Parathyroid adenoma (tissue), 2 donors: ENCODE measurements around the gene ATG4A.

ENCODE experiments used
- H2AFZ ChIP-seq: fragments of 300-600 bp; sonication (generic); one replicate; pipeline ENCODE4 v1.7.0; 2017; ENCODE audit warnings: antibody characterized with exemption, mild to moderate bottlenecking
- H3K27ac ChIP-seq: fragments of 300-600 bp; sonication (generic); one replicate; pipeline ENCODE4 v1.7.0; 2017
- H3K27me3 ChIP-seq: fragments of 300-600 bp; sonication (generic); one replicate; pipeline ENCODE4 v1.7.0; 2017; ENCODE audit warnings: low read length; ENCODE audit not compliant: control insufficient read depth, insufficient read depth
- H3K36me3 ChIP-seq: fragments of 300-600 bp; sonication (generic); one replicate; pipeline ENCODE4 v1.7.0; 2017; ENCODE audit warnings: low read length; ENCODE audit not compliant: control insufficient read depth, insufficient read depth
- H3K4me1 ChIP-seq: fragments of 300-600 bp; sonication (generic); one replicate; pipeline ENCODE4 v1.7.0; 2017; ENCODE audit warnings: control low read depth
- H3K4me2 ChIP-seq: fragments of 300-600 bp; sonication (generic); one replicate; pipeline ENCODE4 v1.7.0; 2017; ENCODE audit warnings: low read length
- H3K4me3 ChIP-seq: fragments of 300-600 bp; sonication (generic); one replicate; pipeline ENCODE4 v1.7.0; 2017; ENCODE audit warnings: low read depth, low read length
- H3K79me2 ChIP-seq: fragments of 300-600 bp; sonication (generic); one replicate; pipeline ENCODE4 v1.7.0; 2017; ENCODE audit warnings: control low read depth
- H3K9ac ChIP-seq: fragments of 300-600 bp; sonication (generic); one replicate; pipeline ENCODE4 v1.7.0; 2017; ENCODE audit warnings: mild to moderate bottlenecking
- H3K9me3 ChIP-seq: fragments of 300-600 bp; sonication (generic); one replicate; pipeline ENCODE4 v1.7.0; 2017; ENCODE audit warnings: low read length; ENCODE audit not compliant: control insufficient read depth
- CTCF ChIP-seq: fragments of 300-600 bp; sonication (generic); IDR thresholded peaks from one replicate; pipeline ENCODE4 v1.7.0; 2017; ENCODE audit warnings: antibody characterized with exemption, mild to moderate bottlenecking
- donor health status: primary hyperparathyroidism.

ATG4A gene

GRCh38 chrX:108055546-108055945 is 36.0 kb upstream of the ATG4A start:
- no peak overlapping the region for H2AFZ ChIP-seq
- no peaks in the 10 kb centered on the region for H3K27me3 ChIP-seq
- H3K4me1 ChIP-seq, result no peaks in the 10 kb centered on the region
- no peaks in the 10 kb centered on the region for H3K36me3 ChIP-seq
- TF ChIP-seq CTCF, result no peak
- no peaks in the 10 kb centered on the region for H3K9me3 ChIP-seq
- no peak overlapping the region for H3K27ac ChIP-seq
- H3K9ac ChIP-seq, result no peak overlapping the region
- no peak overlapping the region for H3K4me3 ChIP-seq
- H3K4me2 ChIP-seq, result no peak overlapping the region
- no peaks in the 10 kb centered on the region for H3K79me2 ChIP-seq

DNA sequence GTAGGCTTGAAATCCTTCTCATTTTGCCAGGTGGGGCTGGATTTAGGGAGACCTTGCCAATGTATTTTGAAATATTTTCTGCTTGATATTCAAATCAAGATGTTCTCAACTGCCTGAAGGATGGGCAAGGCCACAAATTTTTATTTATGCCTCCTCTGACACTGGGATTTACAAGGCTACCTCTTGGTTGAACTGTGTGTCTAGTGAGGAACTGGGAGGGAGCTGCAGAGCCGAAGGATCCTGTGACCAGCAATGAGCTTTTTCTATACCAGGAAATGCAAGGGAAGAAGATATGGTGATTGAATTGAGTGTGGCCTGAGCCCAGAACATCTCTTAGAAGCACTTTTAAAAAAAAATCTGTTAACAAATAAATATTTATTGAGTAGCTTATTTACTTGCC is 31.8 kb upstream of the ATG4A start:
- no peak overlapping the region for H3K9ac ChIP-seq
- H3K4me2 ChIP-seq, result no peak overlapping the region
- no peaks in the 10 kb centered on the region for H3K9me3 ChIP-seq
- H2AFZ ChIP-seq, result no peak overlapping the region
- no peaks in the 10 kb centered on the region for H3K27me3 ChIP-seq
- no peaks in the 10 kb centered on the region for H3K79me2 ChIP-seq
- H3K36me3 ChIP-seq, result no peaks in the 10 kb centered on the region
- no peak overlapping the region for H3K27ac ChIP-seq
- TF ChIP-seq CTCF, result no peak
- no peaks in the 10 kb centered on the region for H3K4me1 ChIP-seq
- no peak overlapping the region for H3K4me3 ChIP-seq

- Histone ChIP-seq H3K9ac (no peak overlapping the region), H3K4me3 (no peak overlapping the region), H2AFZ (no peak overlapping the region), H3K9me3 (no peaks in the 10 kb centered on the region), H3K4me2 (no peak overlapping the region), H3K36me3 (no peaks in the 10 kb centered on the region), H3K27ac (no peak overlapping the region), H3K27me3 (no peaks in the 10 kb centered on the region), H3K79me2 (no peaks in the 10 kb centered on the region), H3K4me1 (no peaks in the 10 kb centered on the region)
- TF ChIP-seq CTCF, result no peak
Measured at GRCh38 chrX:108064001-108064400, 27.6 kb upstream of the ATG4A start.

DNA sequence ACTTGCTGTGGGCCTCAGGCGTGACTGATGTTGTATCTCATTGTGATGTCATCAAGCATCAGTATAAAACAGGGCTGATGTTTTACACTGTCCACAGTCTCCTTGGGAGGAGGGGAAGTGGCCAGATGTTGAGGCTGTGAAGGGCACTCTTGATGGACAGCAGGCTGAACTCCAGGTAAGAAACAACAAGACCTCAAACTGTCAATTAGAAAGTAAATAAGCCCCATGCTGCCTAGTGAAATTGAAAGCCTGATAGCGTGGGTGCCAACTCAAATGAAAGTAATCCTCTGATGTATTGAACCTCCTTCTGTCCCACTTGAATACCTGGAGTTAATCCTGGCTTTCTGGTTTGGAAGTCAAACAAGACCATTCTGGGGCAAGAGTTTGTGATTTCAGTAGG is 27.0 kb upstream of the ATG4A start:
- no peak overlapping the region for H3K27ac ChIP-seq
- no peaks in the 10 kb centered on the region for H3K27me3 ChIP-seq
- no peak overlapping the region for H3K9ac ChIP-seq
- H3K4me2 ChIP-seq, result no peak overlapping the region
- H2AFZ ChIP-seq, result no peak overlapping the region
- no peak for TF ChIP-seq CTCF
- H3K79me2 ChIP-seq, result no peaks in the 10 kb centered on the region
- H3K36me3 ChIP-seq, result no peaks in the 10 kb centered on the region
- H3K4me3 ChIP-seq, result no peak overlapping the region
- no peaks in the 10 kb centered on the region for H3K9me3 ChIP-seq
- no peaks in the 10 kb centered on the region for H3K4me1 ChIP-seq

- Histone ChIP-seq H3K4me1 (no peaks in the 10 kb centered on the region), H3K27ac (no peak overlapping the region), H3K36me3 (no peaks in the 10 kb centered on the region), H3K27me3 (no peaks in the 10 kb centered on the region), H3K9ac (no peak overlapping the region), H3K9me3 (no peaks in the 10 kb centered on the region), H3K79me2 (no peaks in the 10 kb centered on the region), H3K4me2 (no peak overlapping the region), H2AFZ (no peak overlapping the region), H3K4me3 (no peak overlapping the region)
- TF ChIP-seq CTCF, result no peak
Measured at GRCh38 chrX:108068121-108068520, 23.5 kb upstream of the ATG4A start.
